NCI-H187 (cell line): ENCODE data around the gene TOX2.

Experiments used
- DNase-seq, 2 experiments: peaks; one replicate each; lab custom pipeline; 2025; lab: John Stamatoyannopoulos, UW

Gene TOX2

DNA sequence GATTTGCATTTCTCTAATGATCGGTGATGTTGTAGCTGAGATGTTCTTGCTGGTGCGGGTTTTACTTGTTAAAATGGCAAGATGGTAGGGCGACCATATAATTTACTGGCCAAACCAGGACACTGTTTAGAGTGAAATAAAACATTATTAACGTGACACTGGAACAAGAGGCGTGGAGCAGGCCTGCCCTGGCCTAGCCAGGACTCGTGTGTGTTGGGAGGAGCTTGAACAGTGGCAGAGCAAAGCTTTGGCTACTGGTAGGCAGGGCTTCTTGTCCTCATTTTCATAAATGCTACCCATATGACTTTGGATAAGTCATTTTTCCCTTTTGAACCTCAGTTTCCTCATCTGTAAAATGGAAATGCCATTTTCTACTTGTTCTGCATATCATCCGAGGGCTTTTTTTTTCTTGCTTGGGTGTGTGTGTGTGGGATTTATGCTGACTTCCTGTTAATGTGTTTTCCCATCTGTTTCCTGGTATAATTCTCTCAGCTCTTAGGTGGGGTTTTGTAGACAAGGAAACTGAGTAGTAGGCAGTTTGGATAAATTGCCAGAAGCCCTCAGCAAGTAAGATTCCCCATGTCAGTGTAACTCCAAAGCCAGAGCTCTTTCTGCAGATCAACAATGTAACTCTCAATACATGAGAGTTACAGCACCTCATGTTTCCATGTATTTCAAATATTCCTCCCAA, 81.7 kb downstream of the TOX2 start:
- no peak for DNase-seq

DNA sequence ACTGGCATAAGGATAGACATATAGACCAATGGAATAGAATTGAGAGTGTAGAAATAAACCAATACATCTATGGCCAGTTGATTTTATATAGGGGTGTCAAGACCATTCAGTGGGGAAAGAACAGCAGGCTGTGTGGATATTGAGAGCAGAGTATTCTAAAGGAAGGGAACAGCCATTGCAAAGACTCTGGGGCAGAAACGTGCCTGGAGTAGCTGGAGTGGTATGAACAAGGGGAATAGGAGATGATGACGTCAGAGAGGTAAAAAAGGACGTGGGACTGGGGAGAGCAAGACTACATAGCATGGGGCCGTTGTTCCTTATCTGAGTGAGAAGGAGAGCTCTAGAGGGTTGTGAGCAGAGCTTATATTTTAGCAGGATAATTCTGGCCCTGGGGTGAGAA, 85.2 kb downstream of the TOX2 start:
- no peak for DNase-seq

DNA sequence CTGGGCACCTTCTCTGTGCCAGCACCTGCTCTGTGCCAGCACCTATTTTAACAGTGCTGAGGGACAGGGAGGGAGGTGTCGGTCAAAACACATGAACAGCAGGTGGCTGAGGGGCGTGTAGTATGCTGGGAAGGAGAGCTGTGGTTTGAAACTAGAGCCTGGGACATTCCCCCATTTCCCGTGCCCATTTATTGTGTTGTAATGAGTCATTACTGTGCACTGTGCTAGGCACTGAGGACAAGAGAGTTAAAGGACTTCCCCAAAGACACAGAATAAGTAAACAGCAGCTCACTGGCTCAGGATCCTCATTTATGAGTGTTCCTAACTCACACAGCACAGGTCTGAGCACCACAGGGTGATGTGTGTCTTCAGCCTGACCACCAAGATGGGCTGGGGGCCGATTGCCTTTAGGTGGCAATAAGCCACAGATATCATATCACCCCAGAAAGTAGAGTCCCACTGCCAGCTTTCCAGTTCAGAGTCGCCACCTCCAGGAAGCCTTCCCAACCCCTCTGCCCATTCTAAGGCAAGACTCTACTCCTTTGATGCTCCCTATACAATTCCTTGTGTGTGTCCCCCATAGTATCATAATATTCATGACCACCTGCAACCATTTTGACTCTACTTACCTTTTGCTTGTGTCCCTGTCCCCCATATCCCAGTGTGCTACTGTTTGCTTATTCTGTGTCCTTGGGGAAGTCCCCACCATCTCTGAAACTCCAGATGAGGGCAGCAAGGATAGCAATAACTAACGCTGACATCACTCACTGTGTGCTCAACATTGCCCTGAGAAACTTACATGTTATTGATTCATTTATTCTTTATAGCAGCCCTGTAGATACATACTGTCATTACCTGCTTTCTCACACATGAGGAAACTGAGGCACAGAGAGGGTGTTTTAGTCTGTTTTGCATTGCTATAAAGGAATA, 87.3 kb downstream of the TOX2 start:
- DNase-seq = no peak

DNA sequence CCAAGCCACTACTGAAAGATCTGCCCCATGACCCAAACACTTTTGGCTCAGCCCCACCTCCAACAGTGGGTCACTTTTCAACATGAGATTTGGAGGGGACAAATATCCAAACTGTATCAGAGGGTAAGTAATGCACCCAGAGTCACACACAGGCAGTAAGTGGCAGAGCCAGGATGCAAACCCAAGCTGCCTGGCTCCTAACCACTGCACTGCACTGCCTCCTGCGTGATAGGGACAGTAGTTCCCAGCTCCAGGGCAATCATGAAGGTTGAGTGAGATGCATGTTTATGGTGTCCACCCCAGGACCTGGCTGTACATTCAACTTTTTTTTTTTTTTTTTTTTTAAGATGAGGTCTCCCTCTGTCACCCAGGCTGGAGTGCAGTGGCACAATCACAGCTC, 88.2 kb downstream of the TOX2 start:
- no peak for DNase-seq

DNA sequence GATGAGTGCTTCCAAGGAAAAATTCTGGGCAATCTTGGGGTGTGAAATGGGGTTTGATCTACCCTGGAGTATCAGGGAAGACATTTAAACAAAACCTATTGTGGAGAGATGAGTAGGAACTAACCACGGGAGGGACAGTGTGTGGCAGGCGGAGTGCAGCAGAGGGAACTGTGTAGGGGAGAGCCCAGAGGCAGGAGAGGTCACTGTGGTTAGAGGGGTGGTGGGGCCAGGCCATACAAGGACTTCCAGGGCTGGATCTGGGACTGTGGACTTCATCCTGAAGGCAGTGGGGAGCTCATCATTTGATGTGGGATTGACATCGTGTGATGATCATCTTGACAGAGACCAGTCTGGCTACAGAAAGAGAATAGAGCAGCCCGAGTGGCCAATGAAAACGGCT, 89.0 kb downstream of the TOX2 start:
- DNase-seq = no peak

DNA sequence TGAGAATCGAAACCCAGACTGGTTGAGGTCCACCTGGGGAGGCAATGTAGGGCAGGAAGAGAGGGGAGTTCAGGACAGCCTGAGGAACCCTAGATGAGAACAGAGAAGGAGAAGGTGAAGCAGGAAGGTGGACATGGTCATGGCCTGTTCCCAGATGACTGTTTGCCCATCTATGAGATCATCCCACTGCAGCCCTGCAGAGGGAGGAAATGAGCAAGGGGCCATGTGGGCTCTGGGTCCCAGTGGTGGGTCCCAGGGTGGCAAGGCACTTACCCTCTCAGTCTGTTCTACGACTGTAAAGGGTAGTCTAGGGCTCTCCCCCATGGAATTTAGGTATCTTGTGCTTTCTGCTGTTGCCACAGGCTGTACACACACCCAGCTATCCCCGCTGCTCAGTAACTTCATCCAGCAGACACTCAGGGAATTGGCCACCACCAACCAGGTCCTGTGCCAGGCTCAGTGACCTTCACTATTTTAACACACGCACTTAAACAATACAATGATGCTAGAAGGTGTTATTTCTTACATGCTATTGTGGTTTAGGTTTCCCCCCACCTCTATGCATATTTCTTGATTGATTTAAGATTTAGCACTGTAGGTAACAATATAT, 89.8 kb downstream of the TOX2 start:
- DNase-seq = no peak

DNA sequence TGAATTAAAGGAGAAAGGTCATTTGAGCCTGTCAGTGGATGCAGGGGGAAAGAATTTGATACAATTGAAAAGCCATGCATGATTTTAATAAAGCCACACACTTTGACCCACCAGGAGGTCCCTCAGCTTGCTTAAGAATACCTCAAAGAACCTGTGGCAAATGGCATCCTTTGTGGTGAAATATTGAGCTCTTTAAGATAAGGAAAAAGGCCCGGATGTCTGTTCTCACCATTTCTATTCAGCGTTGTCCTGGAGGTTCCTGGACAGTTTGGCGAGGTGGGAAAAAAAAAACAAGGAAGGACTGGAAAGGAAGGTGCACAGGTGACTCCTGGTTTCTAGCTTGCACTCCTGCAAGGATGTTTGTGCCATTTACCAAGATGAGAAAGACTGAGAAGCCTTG, 91.0 kb downstream of the TOX2 start:
- DNase-seq = no peak

DNA sequence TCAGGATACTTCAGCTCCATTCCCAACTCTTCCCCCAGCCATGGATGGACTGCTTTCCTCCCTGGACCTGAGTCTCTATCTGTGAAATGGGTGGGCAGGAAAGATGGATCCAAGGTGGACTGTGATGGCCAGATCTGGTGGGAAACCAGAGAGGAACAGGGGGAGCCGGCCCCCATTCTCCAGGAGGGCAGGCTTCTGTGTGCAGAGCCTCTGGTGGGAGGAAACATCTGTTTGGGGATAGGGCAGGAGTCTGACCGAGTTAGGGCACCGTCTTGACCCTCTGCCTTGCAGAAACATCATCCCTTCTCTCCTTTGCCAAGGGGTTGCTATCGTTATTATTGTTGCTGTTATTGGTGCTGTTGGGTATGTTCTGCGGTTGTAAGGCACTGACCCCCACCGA, 91.5 kb downstream of the TOX2 start:
- DNase-seq = no peak

DNA sequence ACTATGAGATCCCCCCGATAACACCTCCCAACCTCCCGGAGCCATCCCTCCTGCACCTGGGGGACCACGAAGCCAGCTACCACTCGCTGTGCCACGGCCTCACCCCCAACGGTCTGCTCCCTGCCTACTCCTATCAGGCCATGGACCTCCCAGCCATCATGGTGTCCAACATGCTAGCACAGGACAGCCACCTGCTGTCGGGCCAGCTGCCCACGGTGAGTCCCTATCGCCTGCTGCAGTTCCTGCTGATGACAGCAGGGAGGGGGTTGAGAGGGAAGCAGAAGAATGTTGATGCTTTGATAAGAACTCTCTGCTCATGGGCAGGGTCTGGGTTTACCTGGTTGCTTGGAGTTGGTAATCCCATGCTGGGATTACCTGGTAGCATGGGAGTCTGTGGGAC, 91.9 kb downstream of the TOX2 start:
- no peak for DNase-seq

DNA sequence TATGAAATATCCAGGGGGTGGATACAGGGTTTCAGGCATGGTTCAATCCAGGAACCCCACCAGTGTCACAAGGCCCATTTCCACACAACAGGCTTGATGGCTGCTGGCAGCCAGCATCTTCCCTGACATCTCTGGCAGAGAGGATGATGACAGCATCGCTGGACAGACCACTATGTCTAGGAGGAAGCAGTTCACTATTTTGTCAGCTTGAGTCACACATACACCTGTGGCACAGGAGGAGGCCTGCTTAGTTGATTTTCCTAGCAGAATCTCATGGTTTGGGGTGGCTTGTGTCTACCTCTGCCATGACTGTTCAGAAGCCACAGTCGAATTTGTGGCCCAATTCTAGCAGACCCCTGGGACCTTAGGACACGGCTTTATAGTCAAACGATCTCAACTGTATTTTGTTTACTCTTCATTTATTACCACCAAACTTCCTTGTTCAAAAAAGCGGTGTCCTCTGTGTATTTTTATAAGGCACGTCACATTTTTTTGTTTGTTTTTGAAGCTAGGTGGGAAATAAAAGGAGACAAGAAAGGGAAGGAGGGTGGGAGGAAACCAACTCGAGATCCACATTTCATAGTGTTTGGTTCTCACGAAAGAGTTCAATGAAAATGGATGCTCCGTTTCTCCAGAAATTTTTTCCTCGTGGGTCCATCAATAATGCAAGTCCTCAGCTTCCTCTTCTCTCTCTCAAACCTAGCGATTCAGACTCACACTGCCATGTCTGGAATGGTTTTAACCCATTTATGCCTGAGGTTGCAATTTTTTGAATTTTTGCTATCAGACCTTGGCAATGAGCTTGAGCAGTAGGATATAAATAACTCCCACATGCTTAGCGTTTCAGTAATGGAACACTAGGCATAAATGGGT, 94.4 kb downstream of the TOX2 start:
- no peak for DNase-seq

DNA sequence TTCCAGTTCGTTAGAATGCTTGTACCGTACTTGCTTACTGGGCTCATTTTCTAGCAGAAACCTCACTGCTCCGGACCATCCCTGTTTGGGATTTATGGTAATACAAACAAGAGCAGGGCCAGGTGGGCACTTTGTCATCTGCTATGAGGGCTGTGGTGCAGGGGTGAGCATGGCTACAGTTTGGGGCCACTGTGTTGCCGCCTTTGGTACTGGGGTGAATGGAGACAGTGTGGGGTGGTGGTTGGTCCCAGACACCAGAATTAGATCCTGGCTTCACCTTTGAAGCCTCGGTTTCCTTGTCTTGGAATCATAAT, 95.0 kb downstream of the TOX2 start:
- DNase-seq = no peak

DNA sequence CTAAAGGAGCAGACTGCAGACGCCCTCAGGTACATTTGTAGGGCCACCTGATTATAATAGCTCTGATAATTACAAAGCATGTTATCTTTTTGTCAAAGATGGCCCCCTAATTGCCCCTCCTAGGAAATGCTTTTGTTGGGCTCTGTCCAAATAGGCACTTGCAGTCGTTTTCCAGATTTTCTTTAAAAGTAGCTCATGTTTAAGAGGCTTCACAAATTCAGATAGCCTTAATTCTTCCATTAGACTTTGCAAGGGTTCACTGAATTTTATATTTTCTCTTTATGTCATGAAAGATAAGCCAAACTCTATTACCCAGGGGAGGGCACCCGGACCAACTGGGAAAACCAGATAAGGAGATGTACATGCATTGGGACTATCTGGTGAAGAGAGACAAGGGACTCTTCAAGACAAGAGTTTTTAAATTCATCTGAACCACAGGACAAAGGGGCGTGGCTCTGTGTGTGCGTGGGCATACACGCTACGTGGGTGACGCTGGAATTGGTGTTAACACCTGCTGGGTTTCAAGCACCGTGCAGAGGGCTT, 95.6 kb downstream of the TOX2 start:
- DNase-seq = no peak

DNA sequence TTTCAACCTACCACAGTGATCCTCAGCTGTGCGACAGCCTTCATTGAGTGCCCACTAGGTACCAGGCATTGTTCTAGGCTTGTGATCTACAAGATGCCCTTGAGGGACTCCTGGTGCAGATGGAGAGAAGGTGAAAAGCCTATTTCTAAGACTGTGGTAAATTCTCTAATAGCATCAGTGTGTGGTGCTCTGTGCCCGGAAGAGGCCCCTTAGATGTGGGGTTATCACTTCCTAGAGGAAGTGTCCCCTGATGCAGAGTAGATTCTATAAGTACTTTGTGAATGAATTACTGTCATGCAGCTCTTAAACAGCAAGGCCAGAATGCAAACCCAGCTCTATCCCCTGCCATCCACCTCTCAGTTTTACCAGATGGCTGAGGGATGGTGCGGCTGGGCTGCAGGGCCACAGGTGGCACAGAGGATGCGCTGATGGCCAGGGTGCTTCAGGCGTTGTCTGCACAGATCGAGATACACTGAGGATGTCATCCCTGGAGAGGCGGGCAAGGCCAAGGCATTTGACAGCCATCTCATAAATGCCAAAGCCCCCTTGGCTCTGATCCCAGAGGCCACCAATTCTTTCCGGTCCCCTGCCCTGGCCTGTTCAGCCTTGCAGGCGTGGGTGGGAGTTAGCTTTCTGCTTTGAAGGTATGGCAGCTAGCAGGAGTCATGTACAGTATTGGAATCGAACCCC, 96.7 kb downstream of the TOX2 start:
- DNase-seq = no peak

DNA sequence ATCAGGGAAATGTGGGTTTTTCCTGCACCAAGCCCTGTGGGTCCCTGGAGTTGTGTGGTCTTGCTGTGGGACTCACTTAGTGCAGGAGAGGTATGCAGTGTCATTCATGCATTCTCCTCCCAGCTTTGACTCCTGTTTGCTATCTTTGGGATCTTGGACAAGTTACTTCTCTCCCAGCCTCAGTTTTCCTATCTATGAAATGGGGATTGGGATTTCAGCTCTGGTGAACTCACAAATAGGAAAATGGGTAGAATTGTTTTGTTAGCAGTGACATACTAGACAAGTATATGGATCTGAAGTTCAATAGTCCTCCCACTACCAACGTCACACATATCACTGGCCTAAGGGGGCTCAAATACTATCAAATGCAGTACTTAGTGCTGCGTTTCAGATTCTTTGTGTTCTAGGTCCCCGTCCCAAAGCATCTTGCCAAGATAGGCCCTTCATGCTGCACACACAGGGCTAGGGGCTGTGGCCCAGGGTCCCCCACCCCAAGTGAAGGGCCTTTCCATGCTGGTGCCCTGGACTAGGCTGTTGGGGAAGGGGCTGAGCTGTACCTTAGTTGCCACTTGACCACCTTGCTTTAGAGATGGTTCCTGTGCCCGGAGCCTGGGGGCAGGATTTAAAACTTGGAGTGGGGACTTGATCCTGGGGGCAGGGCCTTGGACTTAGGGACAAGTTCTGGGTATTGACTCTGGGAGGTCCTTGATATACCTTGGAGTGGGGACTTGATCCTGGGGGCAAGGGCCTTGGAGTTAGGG, 98.0 kb downstream of the TOX2 start:
- DNase-seq = no peak

DNA sequence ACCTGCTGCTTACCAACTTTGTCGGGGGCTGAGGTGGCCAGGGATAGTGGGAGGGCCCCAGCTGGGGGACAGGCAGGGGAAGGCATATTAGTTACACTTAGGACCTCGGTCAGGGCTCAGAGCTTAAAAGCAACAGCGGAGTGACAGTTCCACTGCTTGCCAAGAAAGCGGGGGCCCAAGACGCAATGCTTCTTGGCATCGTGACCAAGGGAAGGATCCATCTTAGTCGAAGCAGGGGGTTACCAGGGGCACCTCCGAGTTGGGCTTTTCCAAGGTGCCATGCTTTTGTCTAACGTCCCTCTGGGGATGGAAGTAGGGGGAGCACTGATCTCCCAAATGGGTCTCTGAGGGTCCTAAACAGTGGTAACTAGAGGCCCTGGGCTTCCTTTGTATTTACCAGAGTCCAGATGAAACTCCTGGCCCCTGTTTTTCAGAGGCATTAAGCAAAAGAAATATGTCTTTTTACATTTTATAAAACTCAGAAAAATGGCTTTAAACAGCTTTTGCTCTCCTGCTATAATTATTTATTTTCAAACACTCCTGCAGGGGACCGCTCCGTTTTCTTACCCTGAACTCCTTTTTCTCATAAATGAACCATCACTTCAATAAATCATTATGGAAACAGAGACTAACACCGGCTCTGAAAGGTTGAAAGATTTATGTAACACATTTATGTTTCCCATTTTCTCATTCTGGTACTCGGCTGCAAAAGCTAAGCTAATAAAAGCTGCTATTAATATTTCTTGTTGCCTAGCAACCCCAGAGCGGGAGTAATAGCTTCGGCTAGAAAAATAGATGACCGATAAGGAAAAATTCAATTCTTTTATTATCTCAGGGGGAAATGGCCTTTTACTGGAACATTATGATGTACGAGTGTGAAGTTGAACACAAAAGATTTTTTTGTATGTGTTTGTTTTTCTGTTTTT, 100.4 kb downstream of the TOX2 start:
- no peak for DNase-seq

DNA sequence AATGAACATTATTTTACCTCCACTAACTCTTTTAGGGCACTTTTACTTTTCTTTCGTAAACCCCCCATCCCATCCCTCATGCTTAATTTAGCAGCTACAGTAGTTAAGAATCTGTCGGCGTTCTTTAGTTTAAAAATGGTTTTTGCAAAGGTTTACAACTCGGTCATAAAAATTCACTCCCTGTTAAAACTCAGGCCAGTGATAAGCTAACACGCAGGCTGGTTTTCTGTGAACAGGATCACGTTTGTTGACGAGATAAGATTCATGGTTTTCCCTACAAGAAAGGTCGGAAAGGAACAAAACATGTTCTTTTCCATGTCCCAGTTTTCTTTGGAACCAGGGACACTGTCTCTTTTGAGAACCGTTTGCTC, 101.1 kb downstream of the TOX2 start:
- no peak for DNase-seq

DNA sequence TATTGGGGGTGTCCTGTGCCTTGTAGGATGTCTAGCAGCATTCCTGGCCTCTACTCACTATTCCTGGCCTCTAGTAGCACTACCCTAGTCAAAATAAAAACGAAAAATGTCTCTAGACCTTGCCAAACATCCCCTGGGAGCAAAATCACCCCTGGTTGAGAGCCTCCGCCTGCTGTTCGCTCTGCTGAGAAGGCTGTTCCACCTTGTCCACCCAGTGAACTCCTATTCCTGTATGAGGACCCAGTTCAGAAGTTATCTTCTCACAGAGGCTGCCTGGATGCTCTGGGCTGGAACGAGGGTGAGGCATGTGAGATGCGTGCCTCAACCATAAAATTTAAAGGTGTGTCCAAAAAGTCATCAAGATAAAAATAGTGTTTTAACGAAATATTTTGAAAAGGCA, 101.9 kb downstream of the TOX2 start:
- no peak for DNase-seq

DNA sequence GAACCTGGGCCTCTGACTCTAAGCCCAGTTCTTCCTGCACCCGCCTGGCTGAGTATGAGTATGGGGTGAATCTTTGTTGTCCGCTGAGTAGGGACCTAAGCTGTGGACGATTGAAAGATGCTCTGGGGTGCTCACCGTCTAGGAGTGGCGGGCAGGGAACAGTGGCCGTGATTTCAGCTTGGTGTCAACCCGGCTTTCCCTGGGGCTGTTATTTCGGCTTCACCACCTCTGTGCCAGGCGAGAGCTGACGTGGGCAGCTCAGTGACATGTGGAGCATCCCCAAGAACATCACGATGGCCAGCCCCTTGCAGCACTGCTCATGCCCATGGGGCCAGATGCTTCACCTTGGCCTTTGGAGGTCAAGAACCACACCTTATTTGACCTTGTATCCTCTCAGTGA, 102.6 kb downstream of the TOX2 start:
- DNase-seq = no peak

DNA sequence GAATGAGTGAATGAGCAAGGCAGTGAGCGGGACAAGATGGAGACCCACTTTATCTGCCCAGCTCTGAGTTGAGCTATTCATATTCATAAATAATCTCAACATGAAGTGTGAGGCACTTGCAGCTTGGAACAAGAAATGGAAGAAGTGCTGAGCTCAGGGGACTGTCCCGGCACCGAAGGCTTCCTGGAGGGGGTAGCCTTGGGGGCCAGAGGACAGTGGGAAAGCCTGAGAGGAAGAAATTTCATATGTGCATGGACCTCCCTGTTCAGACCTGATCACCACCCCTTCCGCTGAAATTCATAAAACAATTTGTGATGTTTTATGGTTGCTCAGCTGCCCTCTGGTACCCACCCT, 103.2 kb downstream of the TOX2 start:
- no peak for DNase-seq
